MM.1S (cell line): Measurements from ENCODE around the gene APOF.
A peak's percentile ranks its signal among the peaks of the same experiment; 100 is the strongest.

ENCODE experiments used
- DNase-seq: peaks from one replicate; pipeline ENCODE4 v3.0.0-alpha.2; 2015
- H2AFZ ChIP-seq: fragments of 300-600 bp; sonication (generic); 2 replicates; pipeline ENCODE4 v1.6.0; 2016; ENCODE audit warnings: antibody characterized with exemption, low read length
- H3F3A ChIP-seq: fragments of 300-600 bp; sonication (generic); 2 replicates; pipeline ENCODE4 v1.6.1; 2016; ENCODE audit warnings: mild to moderate bottlenecking, antibody characterized with exemption, low read length, moderate library complexity, mixed read lengths; ENCODE audit not compliant: insufficient read depth
- H3K27ac ChIP-seq: fragments of 300-600 bp; sonication (generic); 2 replicates; pipeline ENCODE4 v1.5.1; 2016; ENCODE audit warnings: mild to moderate bottlenecking, low read length
- H3K27me3 ChIP-seq: fragments of 300-600 bp; sonication (generic); replicated peaks from 2 replicates; pipeline ENCODE4 v1.6.0; 2016; ENCODE audit warnings: low read length; ENCODE audit not compliant: insufficient read depth
- H3K36me3 ChIP-seq: fragments of 300-600 bp; sonication (generic); replicated peaks from 2 replicates; pipeline ENCODE4 v1.6.1; 2016; ENCODE audit warnings: mild to moderate bottlenecking, low read length, mixed read lengths; ENCODE audit not compliant: insufficient read depth
- H3K4me1 ChIP-seq: fragments of 300-600 bp; sonication (generic); 2 replicates; pipeline ENCODE4 v1.6.1; 2016; ENCODE audit warnings: low read length, mixed read lengths
- H3K4me2 ChIP-seq: fragments of 300-600 bp; sonication (generic); 2 replicates; pipeline ENCODE4 v1.6.0; 2016; ENCODE audit warnings: low read depth, low read length
- H3K4me3 ChIP-seq: fragments of 300-600 bp; sonication (generic); 2 replicates; pipeline ENCODE4 v1.5.1; 2016; ENCODE audit warnings: low read length, mixed read lengths
- H3K79me2 ChIP-seq: fragments of 300-600 bp; sonication (generic); 2 replicates; pipeline ENCODE4 v1.6.1; 2016; ENCODE audit warnings: mixed run types, low read length, mixed read lengths
- H3K9ac ChIP-seq: fragments of 300-600 bp; sonication (generic); 2 replicates; pipeline ENCODE4 v1.6.1; 2016; ENCODE audit warnings: low read length, mixed read lengths
- H3K9me2 ChIP-seq: fragments of 300-600 bp; sonication (generic); replicated peaks from 2 replicates; pipeline ENCODE4 v1.6.1; 2016; ENCODE audit warnings: mild to moderate bottlenecking, low read length, mixed read lengths; ENCODE audit not compliant: insufficient read depth
- H3K9me3 ChIP-seq: fragments of 300-600 bp; sonication (generic); replicated peaks from 2 replicates; pipeline ENCODE4 v1.6.1; 2016; ENCODE audit warnings: mild to moderate bottlenecking, low read length, mixed read lengths; ENCODE audit not compliant: insufficient read depth
- H4K20me1 ChIP-seq: fragments of 300-600 bp; sonication (generic); 2 replicates; pipeline ENCODE4 v1.6.1; 2016; ENCODE audit warnings: mild to moderate bottlenecking, low read length, moderate library complexity, mixed read lengths; ENCODE audit not compliant: insufficient read depth
- EZH2 ChIP-seq: fragments of 300-600 bp; sonication (generic); optimal IDR thresholded peaks from 2 replicates; pipeline ENCODE3; 2017; ENCODE audit warnings: low read depth, mild to moderate bottlenecking, antibody characterized with exemption, low read length, mixed read lengths
- EZH2phosphoT487 ChIP-seq: fragments of 300-600 bp; sonication (generic); IDR thresholded peaks from 2 replicates; pipeline ENCODE4 v1.6.1; 2018; ENCODE audit warnings: antibody characterized with exemption, low read length
- TF ChIP-seq, protein P1 (sequence below): fragments of 300-600 bp; sonication (generic); IDR thresholded peaks from 2 replicates; pipeline ENCODE4 v1.5.1; 2016; ENCODE audit warnings: antibody characterized with exemption, low read length, mixed read lengths

The APOF gene

DNA sequence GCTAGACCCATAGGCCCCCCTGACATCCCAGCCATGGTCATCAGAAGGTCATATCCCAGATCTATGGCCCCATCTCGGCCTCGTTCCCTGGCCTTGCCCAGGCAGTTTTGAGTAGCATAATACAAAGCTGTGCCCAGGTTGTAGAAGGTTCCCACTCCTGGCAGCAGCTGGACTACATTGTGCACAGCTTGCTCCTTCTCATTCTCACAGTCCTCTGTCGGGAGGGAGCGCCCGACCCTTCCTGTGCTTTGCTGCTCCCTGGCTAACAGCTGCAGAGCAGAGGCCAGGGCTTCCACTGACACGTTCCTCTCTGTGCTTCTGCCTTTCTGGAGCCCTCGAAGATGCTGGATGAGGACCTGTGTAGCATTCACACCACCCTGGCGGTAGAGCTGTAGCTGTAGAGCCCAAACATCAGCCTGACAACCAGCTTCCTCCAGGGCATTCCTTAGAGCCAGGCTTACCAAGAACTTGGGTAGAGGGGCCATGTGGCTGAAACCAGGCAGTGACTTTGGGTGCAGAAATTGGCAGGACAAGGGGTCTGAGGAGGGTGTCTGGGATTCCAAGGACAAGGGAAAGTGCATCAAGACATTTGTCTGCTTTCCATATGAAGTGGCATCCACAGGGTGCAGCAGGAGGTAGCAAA, 1.0 kb downstream of the APOF start:
- H3K4me3 ChIP-seq: no peak overlapping the region
- H3K36me3 ChIP-seq: no peaks in the 10 kb centered on the region
- H3K27me3 ChIP-seq: no peaks in the 10 kb centered on the region
- H3K79me2 ChIP-seq: peaks cover 28% of the 10 kb centered on the region
- H3K9me3 ChIP-seq: no peaks in the 10 kb centered on the region
- no peak for DNase-seq
- H3K27ac ChIP-seq: no peak overlapping the region
- peaks cover 22% of the 10 kb centered on the region for H3F3A ChIP-seq
- no peaks in the 10 kb centered on the region for H4K20me1 ChIP-seq
- TF ChIP-seq EZH2: no peak
- TF ChIP-seq EZH2phosphoT487: no peak
- TF ChIP-seq, protein P1, sequence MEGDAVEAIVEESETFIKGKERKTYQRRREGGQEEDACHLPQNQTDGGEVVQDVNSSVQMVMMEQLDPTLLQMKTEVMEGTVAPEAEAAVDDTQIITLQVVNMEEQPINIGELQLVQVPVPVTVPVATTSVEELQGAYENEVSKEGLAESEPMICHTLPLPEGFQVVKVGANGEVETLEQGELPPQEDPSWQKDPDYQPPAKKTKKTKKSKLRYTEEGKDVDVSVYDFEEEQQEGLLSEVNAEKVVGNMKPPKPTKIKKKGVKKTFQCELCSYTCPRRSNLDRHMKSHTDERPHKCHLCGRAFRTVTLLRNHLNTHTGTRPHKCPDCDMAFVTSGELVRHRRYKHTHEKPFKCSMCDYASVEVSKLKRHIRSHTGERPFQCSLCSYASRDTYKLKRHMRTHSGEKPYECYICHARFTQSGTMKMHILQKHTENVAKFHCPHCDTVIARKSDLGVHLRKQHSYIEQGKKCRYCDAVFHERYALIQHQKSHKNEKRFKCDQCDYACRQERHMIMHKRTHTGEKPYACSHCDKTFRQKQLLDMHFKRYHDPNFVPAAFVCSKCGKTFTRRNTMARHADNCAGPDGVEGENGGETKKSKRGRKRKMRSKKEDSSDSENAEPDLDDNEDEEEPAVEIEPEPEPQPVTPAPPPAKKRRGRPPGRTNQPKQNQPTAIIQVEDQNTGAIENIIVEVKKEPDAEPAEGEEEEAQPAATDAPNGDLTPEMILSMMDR: no peak
- peaks cover 4% of the 10 kb centered on the region; the same call in 1 of the 2 replicates for H3K4me1 ChIP-seq
- H3K4me2 ChIP-seq: no peak overlapping the region
- H2AFZ ChIP-seq: no peak overlapping the region
- H3K9me2 ChIP-seq: no peaks in the 10 kb centered on the region
- H3K9ac ChIP-seq: no peak overlapping the region

DNA sequence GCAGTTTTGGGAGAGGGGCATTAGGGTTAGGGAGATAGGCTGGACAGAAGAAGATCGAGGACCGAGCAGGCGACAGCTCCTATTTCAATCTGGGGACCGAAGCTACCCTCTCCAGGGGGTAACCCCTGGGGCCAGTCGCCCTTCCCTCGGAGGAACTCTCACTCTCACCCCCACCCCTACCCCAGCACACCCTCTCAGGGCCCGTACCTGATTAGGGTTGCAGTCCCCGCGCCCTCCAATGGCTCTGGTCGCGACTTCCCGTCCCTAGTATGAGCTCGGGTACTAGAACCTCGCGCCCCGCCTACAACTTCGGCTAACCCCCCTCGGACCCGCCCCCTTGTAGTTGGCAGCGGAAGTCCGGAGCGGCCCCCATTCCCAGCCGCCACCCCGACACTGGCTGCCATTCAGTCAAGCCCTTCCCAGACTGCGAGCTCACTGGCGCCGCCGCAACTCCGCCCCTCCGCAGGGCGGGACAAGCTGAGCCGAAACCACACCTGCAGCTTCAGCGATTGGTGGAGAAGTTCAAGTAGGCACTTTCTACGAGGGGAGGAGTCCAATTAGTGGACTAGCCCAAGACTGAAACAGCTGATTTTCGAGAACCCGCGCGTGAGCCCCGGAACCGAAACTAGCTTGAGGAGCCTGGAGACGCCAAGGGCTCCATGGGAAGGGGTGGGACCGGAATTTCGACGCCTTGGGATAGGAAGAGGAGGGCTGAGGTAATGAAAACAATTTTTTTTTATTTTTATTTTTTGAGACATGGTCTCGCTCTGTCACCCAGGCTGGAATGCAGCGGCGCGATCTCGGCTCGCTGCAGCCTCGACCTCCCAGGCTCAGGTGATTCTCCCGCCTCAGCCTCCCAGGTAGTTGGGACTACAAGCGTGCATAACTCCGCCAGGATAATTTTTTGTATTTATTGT, 2.5 kb downstream of the APOF start, which contains the start of gene STAT2:
Gene STAT2 (minus strand): TSS at position 257 of the 917 bp plus-strand sequence. CDS start 3,536 bp downstream, outside the sequence.
- TF ChIP-seq, protein P1: no peak
- TF ChIP-seq EZH2phosphoT487: no peak
- no peak for TF ChIP-seq EZH2
- no peaks in the 10 kb centered on the region for H3K27me3 ChIP-seq
- peaks cover 41% of the 10 kb centered on the region for H3K79me2 ChIP-seq
- peaks cover 22% of the 10 kb centered on the region for H3F3A ChIP-seq
- H3K27ac ChIP-seq: peak within 1 kb of the TSS; percentile 79
- H3K9me2 ChIP-seq: no peaks in the 10 kb centered on the region
- no peaks in the 10 kb centered on the region for H3K9me3 ChIP-seq
- H3K36me3 ChIP-seq: no peaks in the 10 kb centered on the region
- peak within 1 kb of the TSS; percentile 78 for H3K9ac ChIP-seq
- no peaks in the 10 kb centered on the region for H4K20me1 ChIP-seq
- H2AFZ ChIP-seq: peak within 1 kb of the TSS; percentile 44
- H3K4me3 ChIP-seq: peak within 1 kb of the TSS; percentile 91
- H3K4me1 ChIP-seq: peaks cover 4% of the 10 kb centered on the region; the same call in 1 of the 2 replicates
- peak within 1 kb of the TSS; percentile 80 for H3K4me2 ChIP-seq
- DNase-seq: peak; percentile 99

DNA sequence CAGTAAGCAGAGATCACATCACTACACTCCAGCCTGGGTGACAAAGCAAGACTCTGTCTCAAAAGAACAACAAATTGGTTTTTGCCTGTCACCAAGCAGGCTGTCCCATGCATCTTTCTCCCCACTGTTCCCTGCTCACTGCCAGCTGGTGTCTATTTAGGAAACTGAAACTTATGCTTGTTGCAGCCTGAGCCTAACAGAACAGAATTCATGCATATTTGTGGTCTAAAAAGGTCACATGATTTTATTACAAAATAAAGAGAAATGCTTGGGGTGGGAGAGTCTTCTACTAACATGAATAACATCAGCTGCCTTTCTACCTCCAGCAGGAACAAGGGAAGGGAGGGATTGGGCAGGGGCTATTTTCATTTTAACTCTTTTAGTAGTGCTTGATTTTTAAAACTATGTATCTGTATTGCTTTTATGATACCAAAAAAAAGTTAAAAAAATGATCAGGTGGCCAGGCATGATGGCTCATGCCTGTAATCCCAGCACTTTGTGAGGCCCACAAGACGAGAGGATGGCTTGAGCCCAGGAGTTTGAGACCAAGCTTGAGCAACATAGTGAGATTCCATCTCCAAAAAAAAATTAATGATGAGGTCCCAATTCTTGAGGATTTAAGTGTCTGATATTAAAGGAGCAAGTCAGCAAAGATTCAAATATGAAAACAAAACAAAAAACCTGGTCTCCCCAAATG, 3.7 kb downstream of the APOF start:
- peak overlapping the region; percentile 79 for H3K27ac ChIP-seq
- H3K36me3 ChIP-seq: no peaks in the 10 kb centered on the region
- TF ChIP-seq, protein P1: no peak
- no peak for TF ChIP-seq EZH2phosphoT487
- no peak for TF ChIP-seq EZH2
- H3K9me3 ChIP-seq: no peaks in the 10 kb centered on the region
- peaks cover 22% of the 10 kb centered on the region for H3F3A ChIP-seq
- no peak overlapping the region for H2AFZ ChIP-seq
- no peaks in the 10 kb centered on the region for H4K20me1 ChIP-seq
- H3K4me2 ChIP-seq: peak overlapping the region; percentile 80
- peak; percentile 90 for DNase-seq
- H3K4me1 ChIP-seq: peaks cover 4% of the 10 kb centered on the region; the same call in 1 of the 2 replicates
- H3K4me3 ChIP-seq: peak overlapping the region; percentile 91
- H3K9me2 ChIP-seq: no peaks in the 10 kb centered on the region
- H3K9ac ChIP-seq: peak overlapping the region; percentile 78
- no peaks in the 10 kb centered on the region for H3K27me3 ChIP-seq
- peaks cover 51% of the 10 kb centered on the region for H3K79me2 ChIP-seq
